ENCODE results near the gene PIK3CD. TPM values are rescaled to one million over a fixed set of nuclear protein-coding genes. Genes with fewer than 3 reads are reported as not detected.
A peak's percentile ranks its signal among the peaks of the same experiment; 100 is the strongest.

PIK3CD gene
- total and polyA plus RNA-seq, 2 of the 8 experiments (the other 6 are each of a cell fraction or from before 2014, with no cell fraction given), result 20.6 to 24.1 TPM

- TF ChIP-seq PHF8 (conservative IDR thresholded peaks at IDR 0.05; ENCODE audit: low read depth, low read length), result 0 out of 2 replicates have a peak, but pooled peaks have one; percentile 16
- TF ChIP-seq NANOG (IDR thresholded peaks at IDR 0.05; ENCODE audit: insufficient read depth, low read depth, low read length, poor library complexity, severe bottlenecking), result no peak
Measured at GRCh38 chr1:9689971-9690381, 38.4 kb downstream of the PIK3CD start (continued).

All from H1 (cell line).